ENCODE measurements around the gene RAC3. TPM values are rescaled to one million over a fixed set of nuclear protein-coding genes. Genes with fewer than 3 reads are reported as not detected.
A peak's percentile ranks its signal among the peaks of the same experiment; 100 is the strongest.

The RAC3 gene
- total and polyA plus RNA-seq, 2 of the 8 experiments (the other 6 are each of a cell fraction or from before 2014, with no cell fraction given): 177 to 299 TPM

- DNase-seq (ENCODE audit: low read depth in 1 of 2, low spot score in 2 of 2) (no peak), FAIRE-seq (no peak)
- Histone ChIP-seq H3K79me2 (ENCODE audit: control insufficient read depth in 1 of 2, insufficient read depth in 2 of 2, low read length in 2 of 2) (peaks cover 0 to 12% of the 10 kb centered on the region in 2 experiments; a peak in 1 of 4 replicates), H3K23ac (ENCODE audit: insufficient read length) (no peak overlapping the region), H3K9ac (replicated peaks in 1 of 4; ENCODE audit: extremely low read depth in 1 of 4, low read depth in 3 of 4, low read length in 3 of 4) (no peak overlapping the region; a peak in 1 of 7 replicates), H2BK120ac (replicated peaks; ENCODE audit: low read depth, low read length) (no peak overlapping the region), H2BK15ac (ENCODE audit: low read length) (no peak overlapping the region), H3K36me3 (ENCODE audit: control insufficient read depth in 2 of 4, insufficient read depth in 4 of 4, low read length in 3 of 4) (no peaks in the 10 kb centered on the region), H2AK5ac (ENCODE audit: low read depth, low read length) (no peak overlapping the region), H3K23me2 (ENCODE audit: low read depth, low read length) (peaks cover 12% of the 10 kb centered on the region), H3K14ac (ENCODE audit: insufficient read length) (no peak overlapping the region), H3K4ac (replicated peaks; ENCODE audit: insufficient read length, low read depth, low read length) (peak overlapping the region; percentile 44), H3K56ac (replicated peaks; ENCODE audit: insufficient read length, low read depth, low read length) (no peak overlapping the region), H2BK5ac (ENCODE audit: low read depth, low read length) (no peak overlapping the region), H4K5ac (ENCODE audit: insufficient read length, low read depth, low read length) (no peak overlapping the region), H3K4me3 (ENCODE audit: extremely low read depth in 1 of 4, insufficient read depth in 2 of 4, low read depth in 3 of 4, low read length in 4 of 4) (peak overlapping the region; percentile 83 to 93 (median 86); a peak in 5 of 8 replicates), H2AFZ (ENCODE audit: low read length) (no peak overlapping the region), H4K20me1 (replicated peaks in 1 of 2; ENCODE audit: control insufficient read depth in 1 of 2, insufficient read depth in 2 of 2, low read length in 2 of 2) (peaks cover 7 to 14% of the 10 kb centered on the region in 2 experiments), H3K18ac (ENCODE audit: extremely low read depth, low read length) (no peak overlapping the region), H3K27me3 (replicated peaks in 1 of 4; ENCODE audit: control insufficient read depth in 3 of 4, extremely low read depth in 1 of 4, insufficient read depth in 3 of 4, low read length in 3 of 4) (no peaks in the 10 kb centered on the region), H3K79me1 (ENCODE audit: low read depth, low read length) (peaks cover 4% of the 10 kb centered on the region; the same call in 1 of the 2 replicates), H4K8ac (ENCODE audit: extremely low read depth, insufficient read depth, low read length) (no peak overlapping the region), H2BK12ac (ENCODE audit: low read depth, low read length) (no peak overlapping the region), H3K4me1 (replicated peaks in 1 of 4; ENCODE audit: control insufficient read depth in 3 of 4, insufficient read depth in 4 of 4, low read length in 3 of 4) (peaks cover 0 to 14% (median 8%) of the 10 kb centered on the region in 4 experiments; a peak in 5 of 7 replicates), H4K91ac (replicated peaks; ENCODE audit: insufficient read length, low read length) (no peak overlapping the region), H3K4me2 (ENCODE audit: insufficient read depth in 1 of 2, low read depth in 2 of 2, low read length in 2 of 2) (peak overlapping the region; percentile 87 to 92; a peak in 3 of 4 replicates), H3K27ac (ENCODE audit: low read depth, low read length) (no peak overlapping the region), H3K9me3 (ENCODE audit: insufficient read depth in 2 of 2, low read depth in 1 of 2, low read length in 1 of 2) (no peaks in the 10 kb centered on the region), H2BK20ac (ENCODE audit: low read length) (no peak overlapping the region)
- TF ChIP-seq SRF (IDR thresholded peaks at IDR 0.05; ENCODE audit: low read depth, low read length): no peak
- TF ChIP-seq USF2 (IDR thresholded peaks at IDR 0.05; ENCODE audit: low read length): no peak
- TF ChIP-seq CTCF (IDR thresholded peaks at IDR 0.05; ENCODE audit: control extremely low read depth in 1 of 3, insufficient read depth in 1 of 3, low read depth in 1 of 3, low read length in 3 of 3): peak; percentile 47 to 55 (median 51)
- TF ChIP-seq RAD21 (IDR thresholded peaks at IDR 0.05 in 1 of 2, conservative IDR thresholded peaks at IDR 0.05 in 1 of 2; ENCODE audit: low read depth in 2 of 2, low read length in 2 of 2): peak; percentile 56 to 75
- TF ChIP-seq CBX5 (IDR thresholded peaks at IDR 0.05; ENCODE audit: low read depth, low read length): no peak
- whole genome bisulfite sequencing, 2 experiments (ENCODE audit: extremely low coverage in 1 of 2, insufficient coverage in 1 of 2, insufficient read length in 1 of 2, insufficient replicate concordance in 2 of 2, low coverage in 1 of 2, low lambda C conversion rate in 2 of 2, missing lambda C conversion rate in 1 of 2): 93% methylated on average over 25 of the region's 25 CpGs; no CpG with 5 or more reads in 1 of the 2 experiments
- ChIA-PET CTCF (ENCODE audit: partially characterized antibody) (interaction anchor here (0.6 to 4.7 kb wide), 28 partner anchors 9 to 121 kb away, joined by 3 to 29 read pairs (median 6); partner anchors contain the start of genes ASPSCR1, DUS1L, MAFG and SIRT7), POLR2A (ENCODE audit: partially characterized antibody) (interaction anchor here (0.7 to 4.3 kb wide), 10 partner anchors 9 to 135 kb away, joined by 3 to 22 read pairs (median 7); partner anchors contain the start of genes FASN and RAC3)
Measured at GRCh38 chr17:82021107-82021899, 10.2 kb upstream of the RAC3 start.

Data from H1 (cell line).